Germinal center (tissue), 1 donor: ENCODE measurements around the gene SF1.
"Not testable (repeated sequence)": the region's sequence is repeated elsewhere in the genome, so short reads cannot be mapped to it uniquely, and the experiment has no call there.

ENCODE experiments used
- DNase-seq: peaks from one replicate; pipeline ENCODE4 v3.0.0; 2012; ENCODE audit warnings: mixed read lengths, low spot score

Gene SF1, protein sequence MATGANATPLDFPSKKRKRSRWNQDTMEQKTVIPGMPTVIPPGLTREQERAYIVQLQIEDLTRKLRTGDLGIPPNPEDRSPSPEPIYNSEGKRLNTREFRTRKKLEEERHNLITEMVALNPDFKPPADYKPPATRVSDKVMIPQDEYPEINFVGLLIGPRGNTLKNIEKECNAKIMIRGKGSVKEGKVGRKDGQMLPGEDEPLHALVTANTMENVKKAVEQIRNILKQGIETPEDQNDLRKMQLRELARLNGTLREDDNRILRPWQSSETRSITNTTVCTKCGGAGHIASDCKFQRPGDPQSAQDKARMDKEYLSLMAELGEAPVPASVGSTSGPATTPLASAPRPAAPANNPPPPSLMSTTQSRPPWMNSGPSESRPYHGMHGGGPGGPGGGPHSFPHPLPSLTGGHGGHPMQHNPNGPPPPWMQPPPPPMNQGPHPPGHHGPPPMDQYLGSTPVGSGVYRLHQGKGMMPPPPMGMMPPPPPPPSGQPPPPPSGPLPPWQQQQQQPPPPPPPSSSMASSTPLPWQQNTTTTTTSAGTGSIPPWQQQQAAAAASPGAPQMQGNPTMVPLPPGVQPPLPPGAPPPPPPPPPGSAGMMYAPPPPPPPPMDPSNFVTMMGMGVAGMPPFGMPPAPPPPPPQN

DNA sequence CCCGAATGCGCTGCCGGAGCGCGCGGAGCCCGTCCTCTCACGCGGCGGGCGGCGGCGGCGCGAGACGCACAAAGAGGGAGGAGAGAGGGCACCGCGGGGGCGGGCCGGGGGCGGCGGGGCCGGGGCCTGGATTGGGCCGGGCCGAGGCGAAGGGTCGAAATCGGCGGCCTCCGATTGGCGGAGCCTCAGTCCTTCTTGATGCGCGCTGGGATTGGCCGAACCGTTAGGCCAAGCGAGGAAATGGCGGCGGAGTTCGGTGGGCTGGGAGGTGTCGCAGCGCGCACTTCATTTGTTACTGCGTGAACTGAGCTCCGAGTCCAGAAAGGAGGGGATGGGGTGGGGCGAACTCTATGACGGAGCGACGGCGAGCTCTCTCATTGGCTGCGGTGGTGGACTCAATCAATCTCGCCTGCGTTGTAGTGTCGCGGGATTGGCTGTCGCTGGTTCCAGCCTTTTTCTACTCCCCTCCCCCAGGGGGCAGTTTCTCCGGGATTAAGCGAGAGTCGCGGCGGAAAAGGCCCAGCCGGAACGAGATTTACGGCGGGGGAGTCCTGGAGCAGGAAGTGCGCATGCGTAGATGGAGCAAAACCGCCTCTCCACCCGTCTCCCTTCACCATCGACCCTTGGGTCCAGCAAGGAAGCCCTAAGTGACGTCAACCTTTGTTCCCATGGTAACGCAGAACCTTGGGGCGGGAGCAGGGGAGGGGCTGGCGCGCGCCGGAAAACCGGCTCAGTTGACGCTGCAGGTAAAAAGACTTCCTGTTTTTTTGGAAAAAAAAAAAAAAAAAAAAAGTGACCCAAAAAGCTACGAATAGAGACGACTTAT is at the start of gene SF1:
SF1 (minus strand) TSS at position 70 of the 826 bp plus-strand sequence. CDS start 150 bp downstream, outside the sequence.
- peak; percentile 96 for DNase-seq

DNA sequence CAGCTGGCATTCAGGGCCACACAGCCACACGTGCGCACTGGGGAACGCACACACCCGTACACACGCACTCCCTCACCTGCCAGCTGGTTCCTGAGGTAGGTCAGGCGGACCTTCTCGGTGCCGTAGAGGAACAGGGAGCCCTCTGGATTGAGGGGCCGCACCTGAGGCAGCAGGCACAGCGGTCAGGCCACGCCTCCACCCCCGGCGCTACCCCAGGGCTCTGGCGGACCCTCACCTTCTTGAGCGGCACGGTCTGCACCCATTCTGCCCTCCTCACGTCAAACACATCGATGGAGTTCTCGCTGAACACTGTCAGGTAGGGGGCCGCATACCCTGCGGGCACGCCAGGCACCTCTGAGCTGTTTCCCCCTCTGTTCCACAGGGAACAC is 49.1 kb upstream of the SF1 start:
- no peak for DNase-seq

DNA sequence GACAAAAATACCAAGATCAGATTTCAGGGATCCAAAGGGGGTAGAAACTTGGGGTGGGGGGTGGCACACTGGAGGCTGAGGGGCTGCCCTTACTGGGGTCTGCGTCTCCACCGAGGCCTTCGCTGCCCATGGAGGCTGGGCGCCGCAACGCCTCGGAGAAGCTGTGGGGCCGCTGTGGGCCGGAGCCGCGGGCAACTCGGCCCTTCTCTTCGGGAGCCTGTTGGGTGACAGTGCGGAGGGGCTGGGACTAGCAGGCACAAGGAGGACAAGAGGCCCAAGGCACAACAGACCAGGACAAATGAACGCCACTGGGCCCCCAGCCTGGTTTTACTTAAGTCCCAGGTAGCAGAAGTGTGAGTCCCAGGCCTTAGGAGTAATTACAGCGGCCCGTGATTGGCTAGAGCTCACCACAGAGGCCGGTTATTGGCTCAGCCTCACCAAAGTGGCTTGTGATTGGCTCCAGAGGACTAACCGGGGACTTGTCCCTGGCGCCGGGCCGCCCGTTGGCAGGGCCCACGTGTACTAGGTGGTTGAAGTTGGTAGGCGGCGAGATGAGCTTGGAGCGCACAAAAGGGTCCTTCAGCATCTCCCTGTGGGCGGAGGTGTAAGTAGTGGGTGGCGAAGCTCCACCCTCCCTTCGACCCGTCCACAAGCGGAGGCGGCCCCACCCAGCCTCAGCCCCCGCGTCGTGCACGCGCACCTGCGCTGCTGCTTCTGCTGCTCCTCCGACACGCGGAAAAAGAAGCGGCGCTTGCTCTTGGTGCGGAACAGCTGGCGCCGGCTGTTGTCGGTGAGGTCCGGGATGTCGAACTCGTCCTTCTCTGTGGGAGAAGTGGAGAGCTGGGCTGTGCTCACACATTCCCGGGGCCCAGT is 48.5 kb upstream of the SF1 start:
- no peak for DNase-seq

DNA sequence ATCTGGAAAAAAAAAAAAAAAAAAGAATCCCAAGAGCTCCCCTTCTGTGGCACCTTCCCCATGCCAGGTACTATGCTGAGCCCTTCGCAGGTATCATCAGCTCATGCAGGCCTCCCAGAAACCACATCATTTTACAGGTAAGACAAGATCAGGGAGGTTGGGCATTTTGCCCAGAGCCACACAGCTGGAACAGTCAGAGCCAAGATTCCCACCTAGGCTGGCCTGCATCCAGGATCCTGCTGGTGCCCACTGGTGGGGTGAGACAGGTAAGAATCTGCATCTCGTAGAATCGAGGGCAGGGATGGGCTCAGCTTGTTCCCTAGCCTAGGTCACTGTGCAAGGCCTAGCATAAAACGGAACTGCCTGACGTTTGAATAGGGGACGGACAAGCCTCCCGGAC is 47.7 kb upstream of the SF1 start:
- DNase-seq: no peak

DNA sequence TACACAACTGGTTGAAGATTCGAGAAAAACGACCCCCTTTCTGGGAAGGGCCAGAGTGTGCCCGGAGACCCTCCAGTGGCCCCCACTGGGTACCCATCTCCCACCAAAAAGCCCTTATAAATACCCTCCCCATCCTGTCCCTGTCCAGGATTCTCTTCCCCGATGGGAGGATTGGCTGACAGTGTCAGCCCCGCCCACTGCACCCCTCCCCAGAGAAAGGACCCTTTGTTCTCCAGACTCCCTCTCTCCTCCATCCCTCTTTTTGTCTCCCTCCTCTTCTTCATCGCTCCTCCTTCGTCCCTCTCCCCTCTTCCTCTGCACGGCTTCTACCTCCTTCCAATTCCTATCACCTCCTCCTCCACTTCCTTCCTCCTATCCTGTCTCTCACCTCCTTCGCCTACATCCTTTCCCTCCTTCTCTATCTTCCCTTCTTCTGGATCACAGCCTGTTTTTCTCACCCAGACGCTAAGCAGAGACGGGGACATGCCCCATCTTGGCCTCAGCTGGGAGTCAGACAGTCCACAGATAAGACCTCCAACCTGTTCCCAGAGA is 45.3 kb upstream of the SF1 start:
- no peak for DNase-seq

DNA sequence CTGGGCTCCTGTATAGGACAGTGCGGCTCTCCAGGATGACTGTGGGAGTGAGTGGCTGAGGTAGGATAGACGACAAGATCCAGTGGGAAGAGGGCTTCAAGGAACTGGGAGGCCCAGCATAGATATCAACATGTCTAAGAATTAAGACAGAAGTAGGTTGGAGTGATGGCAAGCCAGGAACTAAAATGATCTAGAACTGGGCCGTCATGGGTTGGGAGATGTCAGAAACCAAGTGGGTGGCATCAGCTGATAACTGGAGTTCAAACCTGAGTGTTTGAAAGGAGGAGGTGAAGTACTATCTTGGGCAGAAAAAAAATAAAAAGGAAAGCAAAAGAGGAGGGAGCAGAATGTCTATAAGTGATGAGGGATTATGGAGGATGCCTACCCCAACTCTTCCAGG is 39.1 kb upstream of the SF1 start:
- DNase-seq: no peak

DNA sequence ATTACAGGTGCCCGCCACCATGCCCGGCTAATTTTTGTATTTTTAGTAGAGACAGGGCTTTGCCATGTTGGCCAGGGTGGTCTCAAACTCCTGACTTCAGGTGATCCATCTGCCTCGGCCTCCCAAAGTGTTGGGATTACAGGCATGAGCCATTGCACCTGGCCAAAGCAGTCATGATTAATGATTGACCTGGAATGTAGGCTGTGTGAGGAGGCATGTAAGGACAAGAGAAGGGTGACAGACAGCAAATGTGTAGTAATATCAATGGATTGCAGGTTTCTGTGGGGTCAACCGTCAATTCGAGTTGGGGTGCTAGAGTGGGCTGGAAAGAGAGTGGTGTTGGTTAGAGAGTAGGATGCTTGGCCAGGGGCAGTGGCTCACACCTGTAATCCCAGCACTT is 37.1 kb upstream of the SF1 start:
- not testable (repeated sequence) for DNase-seq

DNA sequence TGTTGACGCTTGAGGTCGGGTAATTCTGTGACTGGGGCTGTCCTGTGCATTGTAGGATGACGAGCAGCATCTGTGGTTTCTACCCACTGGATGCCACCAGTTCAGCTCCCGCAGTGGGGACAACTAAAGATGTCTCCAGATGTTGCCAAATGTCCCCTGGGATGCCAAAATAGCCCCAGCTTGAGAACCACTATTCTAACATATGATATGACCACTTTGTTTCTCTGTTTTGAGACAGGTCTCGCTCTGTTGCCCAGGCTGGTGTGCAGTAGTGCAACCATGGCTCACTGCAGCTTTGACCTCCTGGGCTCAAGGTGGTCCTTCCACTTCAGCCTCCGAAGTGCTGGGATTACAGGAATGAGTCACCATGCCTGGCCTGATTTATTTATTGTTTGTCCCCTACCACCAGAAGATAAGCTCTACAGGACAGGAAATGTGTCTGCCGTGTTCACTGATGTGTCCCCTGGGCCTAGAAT is 36.4 kb upstream of the SF1 start:
- peak; percentile 74 for DNase-seq

DNA sequence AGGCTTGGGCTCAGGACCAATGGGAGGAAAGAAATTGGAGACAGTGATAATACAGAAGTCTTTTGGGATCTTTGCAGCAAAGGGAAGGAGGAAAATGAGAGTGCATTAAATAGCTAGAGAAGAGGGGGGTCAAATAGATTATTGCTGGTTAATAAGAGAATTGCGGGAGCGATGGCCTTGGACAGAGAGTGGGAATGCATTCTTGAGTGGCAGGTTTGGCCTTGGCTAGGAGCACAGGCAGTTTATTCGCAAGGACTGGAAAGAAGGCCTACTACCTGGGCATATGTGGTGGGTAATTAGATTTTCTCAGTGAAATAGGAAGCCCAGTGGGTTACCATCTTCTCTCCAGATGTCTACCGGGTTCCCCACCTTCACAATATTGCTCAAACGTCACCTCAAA is 35.5 kb upstream of the SF1 start:
- no peak for DNase-seq

DNA sequence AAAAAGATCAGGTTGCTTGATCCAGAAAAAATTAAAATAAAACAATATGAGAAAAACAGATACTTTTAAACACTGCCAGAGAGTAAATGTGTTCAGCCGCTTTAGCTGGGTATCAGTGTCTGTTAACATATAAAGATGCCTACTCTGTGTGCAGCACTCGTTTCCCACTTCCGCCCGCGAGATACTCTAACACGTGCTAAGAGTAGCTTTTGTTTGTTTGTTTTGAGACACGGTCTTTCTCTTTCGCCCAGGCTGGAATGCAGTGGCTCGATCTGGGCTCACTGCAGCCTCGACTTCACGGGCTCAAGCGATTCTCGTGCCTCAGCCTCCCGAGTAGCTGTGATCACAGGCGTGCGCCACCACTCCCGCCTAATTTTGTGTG is 32.5 kb upstream of the SF1 start:
- peak; percentile 48 for DNase-seq

DNA sequence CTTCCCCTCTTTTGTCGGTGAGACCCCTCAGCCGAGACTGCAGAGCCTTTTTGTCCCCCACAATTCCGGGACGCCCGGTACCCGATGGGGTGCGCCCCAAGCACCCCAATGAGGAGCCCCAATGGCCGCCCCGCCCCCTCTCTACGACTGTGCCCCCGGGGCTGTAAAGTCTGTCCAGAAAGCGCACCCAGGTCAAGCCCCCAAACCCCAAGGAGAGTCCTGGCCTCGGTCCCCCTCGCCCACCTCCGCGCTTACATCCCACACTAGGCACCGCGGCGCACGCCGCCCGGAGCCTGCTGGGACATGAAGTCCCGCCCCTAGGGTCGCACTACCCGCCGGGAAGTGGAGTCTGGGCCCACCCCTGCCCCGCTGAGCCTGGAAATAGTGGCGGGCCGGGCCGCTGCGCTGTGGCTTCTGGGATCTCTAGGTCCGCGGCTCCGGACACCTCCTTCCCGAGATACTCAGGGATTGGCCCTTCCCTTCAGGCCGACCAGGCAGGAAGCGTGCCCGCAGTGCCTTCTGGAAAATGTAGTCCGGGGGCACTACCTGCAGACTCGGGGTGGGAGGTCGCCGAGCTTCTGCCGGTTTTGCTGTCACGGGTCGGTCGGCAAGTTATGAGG is 32.0 kb upstream of the SF1 start, which contains the start of gene MEN1:
MEN1 (minus strand) TSS at position 281 of the 620 bp plus-strand sequence. CDS start 442 bp downstream, outside the sequence.
- peak; percentile 82 for DNase-seq

DNA sequence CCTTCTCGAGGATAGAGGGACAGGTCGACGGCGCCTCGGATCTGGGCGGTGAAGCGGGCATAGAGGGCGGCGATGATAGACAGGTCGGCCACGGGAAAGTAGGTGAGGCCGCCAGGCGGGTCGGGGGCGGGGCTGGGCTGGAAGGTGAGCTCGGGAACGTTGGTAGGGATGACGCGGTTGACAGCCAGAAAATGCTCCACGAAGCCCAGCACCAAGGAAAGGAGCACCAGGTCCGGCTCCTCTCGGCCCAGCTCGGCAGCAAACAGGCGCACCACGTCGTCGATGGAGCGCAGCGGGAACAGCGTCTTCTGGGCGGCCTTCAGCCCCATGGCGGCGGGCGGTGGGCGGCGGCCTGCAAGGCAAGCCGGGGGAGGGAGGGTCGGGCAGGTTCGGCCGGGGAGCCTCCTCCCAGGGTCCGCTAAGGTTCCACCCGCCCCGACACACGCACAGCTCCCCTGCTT is 31.5 kb upstream of the SF1 start:
- peak; percentile 36 for DNase-seq

DNA sequence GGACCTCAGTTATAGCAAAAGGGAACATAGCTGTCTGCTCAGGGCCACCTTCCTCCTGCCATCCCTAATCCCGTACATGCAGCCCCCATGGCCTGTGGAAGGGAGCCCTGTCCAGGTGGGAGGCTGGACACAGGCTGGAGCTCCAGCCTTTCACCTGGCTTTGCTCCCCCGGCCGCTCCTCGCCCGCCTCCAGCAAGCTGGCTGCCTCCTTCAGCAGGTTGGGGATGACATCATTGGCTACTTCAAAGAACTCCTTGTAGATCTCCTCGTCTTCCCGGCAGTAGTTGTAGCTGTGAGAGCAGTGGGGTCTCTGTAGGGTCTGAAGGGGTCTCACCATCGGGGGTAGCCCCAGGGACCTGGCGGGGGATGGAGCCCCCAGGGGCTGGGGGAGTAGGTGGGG is 27.1 kb upstream of the SF1 start:
- DNase-seq: no peak

DNA sequence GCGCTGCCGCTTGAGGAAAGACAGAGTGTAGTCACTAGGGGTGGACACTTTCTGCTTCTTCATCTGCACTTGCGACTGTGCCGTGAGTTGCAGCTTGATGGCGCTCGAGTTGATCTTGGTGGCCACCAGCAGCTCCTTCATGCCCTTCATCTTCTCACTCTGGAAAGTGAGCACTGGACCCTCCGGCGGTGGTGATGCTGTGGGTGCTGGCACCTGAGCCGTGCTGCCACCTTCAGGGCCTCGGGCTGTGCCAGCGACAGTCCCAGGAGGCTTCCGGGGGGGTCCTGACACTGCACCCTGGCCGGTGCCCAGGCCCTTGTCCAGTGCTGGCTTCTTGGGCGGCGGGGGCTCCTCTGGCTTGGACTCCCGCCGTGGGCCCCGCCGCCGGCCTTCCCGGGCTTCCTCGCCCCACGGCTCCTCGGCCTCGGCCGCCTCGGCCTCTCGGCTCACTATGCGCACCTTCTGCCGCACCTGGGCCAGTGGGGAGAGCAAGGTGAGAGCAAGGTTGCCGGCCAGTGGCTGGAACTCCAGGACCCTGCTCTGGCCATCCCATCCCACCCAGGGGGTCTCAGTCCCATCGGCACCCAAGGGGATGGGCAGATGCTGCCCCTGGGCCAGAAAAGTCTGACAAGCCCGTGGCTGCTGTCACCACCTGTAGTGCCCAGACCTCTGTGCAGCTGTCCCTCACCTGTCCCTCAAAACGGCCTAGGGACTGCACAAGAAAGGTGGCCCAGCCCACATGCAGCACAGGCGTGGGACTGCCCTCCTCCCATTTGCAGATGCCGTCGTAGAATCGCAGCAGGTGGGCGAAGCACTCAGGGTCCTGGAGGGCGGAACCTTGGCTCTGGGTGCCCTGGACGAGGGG is 26.2 kb upstream of the SF1 start:
- no peak for DNase-seq

DNA sequence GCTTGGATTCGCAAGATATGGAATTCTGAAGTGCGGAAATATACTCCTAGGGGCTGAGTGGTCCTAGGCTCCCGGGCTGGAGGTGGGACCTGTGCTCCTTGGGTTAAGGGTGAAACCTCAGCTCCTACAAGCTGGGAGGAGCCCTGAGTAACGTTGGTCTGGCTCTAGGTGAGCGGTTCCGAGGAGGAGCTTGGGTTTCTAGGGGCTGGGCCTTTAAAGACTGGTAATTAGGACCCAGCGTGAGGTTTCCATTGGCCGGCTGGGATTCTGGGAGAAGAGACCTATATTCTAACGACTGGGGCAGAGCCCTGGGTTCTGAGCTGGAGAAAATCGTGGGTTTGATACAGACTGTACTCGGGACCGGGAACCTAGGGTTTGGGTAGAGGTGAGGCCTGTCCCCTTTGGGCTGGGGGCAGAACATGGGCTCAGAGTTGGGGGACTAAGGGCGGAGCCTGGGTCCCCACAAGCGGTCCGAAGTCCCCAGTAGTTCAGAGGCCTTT is 25.6 kb upstream of the SF1 start:
- no peak for DNase-seq

DNA sequence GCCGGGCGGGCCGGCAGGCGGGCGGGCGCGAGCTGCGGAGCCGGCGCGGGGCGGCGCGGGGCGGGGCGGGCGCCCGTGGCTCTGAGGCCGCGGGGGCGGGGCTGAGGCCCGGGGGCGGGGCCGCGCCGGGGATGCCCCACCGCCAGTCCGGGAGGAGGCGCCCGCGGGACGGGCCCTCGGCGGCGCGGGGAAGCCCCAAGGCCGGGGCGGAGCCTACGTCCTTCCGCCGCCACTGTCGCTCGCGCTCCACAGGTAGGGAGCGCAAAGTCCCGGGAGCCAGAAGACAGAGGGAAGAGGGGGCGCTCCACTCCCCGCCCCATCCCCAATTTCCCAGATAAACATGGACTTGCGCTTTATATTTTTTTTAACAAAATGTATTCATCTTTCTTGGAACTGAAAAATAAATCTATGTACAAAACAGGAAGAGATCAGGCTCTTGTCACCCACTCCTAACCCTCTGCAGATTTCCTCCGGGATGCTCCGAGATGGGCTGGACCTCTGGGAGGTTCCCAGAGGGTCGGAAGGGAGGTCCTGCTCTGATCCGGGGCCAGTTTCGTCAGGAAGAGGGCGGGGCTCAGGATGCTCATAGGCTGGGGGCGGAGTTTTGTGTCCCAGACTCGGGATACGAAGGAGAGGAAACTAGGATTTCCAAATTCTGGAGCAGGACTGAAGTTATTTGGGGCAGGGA is 25.0 kb upstream of the SF1 start, which contains the start of gene MAP4K2:
MAP4K2 (minus strand) TSS at position 57 of the 688 bp plus-strand sequence. CDS start 65 bp downstream, outside the sequence.
- DNase-seq: peak; percentile 95

DNA sequence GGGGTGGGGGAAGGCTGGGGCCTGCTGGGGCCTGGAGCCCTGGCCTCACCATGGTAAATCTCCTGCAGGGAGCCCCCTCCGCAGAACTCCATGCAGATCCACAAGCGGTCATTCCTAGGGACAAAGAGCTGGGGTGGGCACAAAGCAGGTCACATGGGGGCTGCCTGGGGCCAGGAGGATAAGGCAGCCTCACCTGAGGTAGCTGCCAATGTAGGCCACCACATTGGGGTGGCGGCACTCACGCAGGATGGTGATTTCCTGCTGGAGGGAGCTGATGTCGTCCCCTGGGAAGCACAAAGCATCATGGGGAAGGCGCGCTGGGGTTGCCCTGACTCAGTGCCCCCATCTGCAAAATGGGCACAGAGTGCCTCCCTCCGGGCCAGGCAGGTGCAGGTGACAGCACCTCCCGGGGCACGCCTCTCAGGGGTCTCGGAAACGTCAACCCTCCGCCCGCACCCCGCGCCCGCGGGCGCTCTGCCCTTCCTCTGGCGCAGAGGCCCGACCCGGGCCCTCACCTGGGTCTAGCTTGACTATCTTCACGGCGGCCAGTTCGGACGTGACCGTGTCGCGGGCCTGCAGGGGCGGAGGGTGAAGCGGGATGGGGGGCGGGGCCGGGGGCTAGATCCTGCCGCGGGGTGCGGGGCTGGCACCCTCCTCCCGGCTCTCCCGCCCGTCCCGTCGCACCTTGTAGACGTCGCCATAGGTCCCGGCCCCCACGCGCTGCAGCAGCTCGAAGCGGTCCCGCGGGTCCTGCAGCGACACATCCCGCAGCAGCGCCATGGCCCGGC is 24.2 kb upstream of the SF1 start:
- DNase-seq: peak; percentile 63
